Measurements from ENCODE around the gene PAQR4. TPM values are rescaled to one million over a fixed set of nuclear protein-coding genes. Genes with fewer than 3 reads are reported as not detected.

PAQR4 gene
- total and polyA plus RNA-seq, 2 of the 13 experiments (the other 11 are each of a cell fraction or from before 2014, with no cell fraction given): 15.9 to 24.8 TPM

GRCh38 chr16:3007957-3008689, 39.0 kb downstream of the PAQR4 start:
- in situ Hi-C loops (cut with HindIII; ENCODE audit: extremely low pct_ligation_motif_present, low pct_unique_long_range_greater_than_20kb): no loop called here
- Histone ChIP-seq H3K9ac (ENCODE audit: insufficient read depth, low read depth, low read length) (peak overlapping the region; percentile 59), H4K20me1 (ENCODE audit: insufficient read depth, low read length) (no peaks in the 10 kb centered on the region), H3K79me2 (ENCODE audit: insufficient read depth, low read length) (no peaks in the 10 kb centered on the region), H3K27me3 (ENCODE audit: control insufficient read depth in 1 of 2, insufficient read depth in 2 of 2, low read length in 2 of 2) (peaks cover 4 to 16% of the 10 kb centered on the region in 2 experiments; a peak in 4 of 5 replicates), H3K9me3 (ENCODE audit: low read length) (no peaks in the 10 kb centered on the region), H3K4me2 (ENCODE audit: low read depth, low read length) (peak overlapping the region; percentile 68), H3K4me1 (ENCODE audit: insufficient read depth, low read length) (peaks cover 80% of the 10 kb centered on the region), H2AFZ (ENCODE audit: low read length) (no peak overlapping the region), H3K4me3 (replicated peaks in 1 of 3; ENCODE audit: insufficient read depth in 1 of 3, low read depth in 2 of 3, low read length in 3 of 3) (peak overlapping the region in 1 of 3 experiments; percentile 59; a peak in 2 of 6 replicates), H3K27ac (ENCODE audit: extremely low read length, insufficient read depth, low read length) (peak overlapping the region; percentile 84), H3K36me3 (replicated peaks in 1 of 2; ENCODE audit: control insufficient read depth in 1 of 2, insufficient read depth in 2 of 2, low read length in 2 of 2) (no peaks in the 10 kb centered on the region)
- intact Hi-C loops (cut with micrococcal nuclease; ENCODE audit: unreplicated experiment): no loop called here
- ChIA-PET POLR2A (interaction anchor here (0.8 to 14.2 kb wide), 4 partner anchors 15 to 125 kb away, joined by 3 to 750 read pairs (median 4); partner anchors contain the start of genes CLDN6, FLYWCH2, HCFC1R1 and THOC6), CTCF (ENCODE audit: low intra/inter-chr PET ratio, low total read pairs) (no interaction called here)
- TF ChIP-seq GABPA (IDR thresholded peaks at IDR 0.05; ENCODE audit: low read depth, low read length) (no peak), GABPA (CRISPR knock-in tag; IDR thresholded peaks at IDR 0.05; ENCODE audit: low read depth) (peak; percentile 47; the same call in 1 of the 2 replicates), ISL2 (CRISPR knock-in tag; IDR thresholded peaks at IDR 0.05) (no peak), SNAI1 (CRISPR knock-in tag; IDR thresholded peaks at IDR 0.05; ENCODE audit: borderline replicate concordance) (no peak), ZNF652 (CRISPR knock-in tag; IDR thresholded peaks at IDR 0.05; ENCODE audit: borderline replicate concordance, low read depth) (peak; percentile 69), SIN3A (IDR thresholded peaks at IDR 0.05; ENCODE audit: borderline replicate concordance, low read depth, low read length) (0 out of 2 replicates have a peak, but pooled peaks have one; percentile 30), POLR2G (IDR thresholded peaks at IDR 0.05; ENCODE audit: low read depth, low read length) (peak; percentile 16; the same call in 1 of the 2 replicates), KAT7 (CRISPR knock-in tag; IDR thresholded peaks at IDR 0.05; ENCODE audit: borderline replicate concordance) (no peak), ZBTB38 (CRISPR knock-in tag; IDR thresholded peaks at IDR 0.05) (0 out of 2 replicates have a peak, but pooled peaks have one; percentile 17), NCOR1 (IDR thresholded peaks at IDR 0.05; ENCODE audit: borderline replicate concordance, low read length) (no peak), PRPF4 (IDR thresholded peaks at IDR 0.05; ENCODE audit: low read depth, low read length, poor library complexity, severe bottlenecking) (peak; percentile 96), ZBTB21 (CRISPR knock-in tag; IDR thresholded peaks at IDR 0.05) (no peak)
- TF ChIP-seq, protein P1, sequence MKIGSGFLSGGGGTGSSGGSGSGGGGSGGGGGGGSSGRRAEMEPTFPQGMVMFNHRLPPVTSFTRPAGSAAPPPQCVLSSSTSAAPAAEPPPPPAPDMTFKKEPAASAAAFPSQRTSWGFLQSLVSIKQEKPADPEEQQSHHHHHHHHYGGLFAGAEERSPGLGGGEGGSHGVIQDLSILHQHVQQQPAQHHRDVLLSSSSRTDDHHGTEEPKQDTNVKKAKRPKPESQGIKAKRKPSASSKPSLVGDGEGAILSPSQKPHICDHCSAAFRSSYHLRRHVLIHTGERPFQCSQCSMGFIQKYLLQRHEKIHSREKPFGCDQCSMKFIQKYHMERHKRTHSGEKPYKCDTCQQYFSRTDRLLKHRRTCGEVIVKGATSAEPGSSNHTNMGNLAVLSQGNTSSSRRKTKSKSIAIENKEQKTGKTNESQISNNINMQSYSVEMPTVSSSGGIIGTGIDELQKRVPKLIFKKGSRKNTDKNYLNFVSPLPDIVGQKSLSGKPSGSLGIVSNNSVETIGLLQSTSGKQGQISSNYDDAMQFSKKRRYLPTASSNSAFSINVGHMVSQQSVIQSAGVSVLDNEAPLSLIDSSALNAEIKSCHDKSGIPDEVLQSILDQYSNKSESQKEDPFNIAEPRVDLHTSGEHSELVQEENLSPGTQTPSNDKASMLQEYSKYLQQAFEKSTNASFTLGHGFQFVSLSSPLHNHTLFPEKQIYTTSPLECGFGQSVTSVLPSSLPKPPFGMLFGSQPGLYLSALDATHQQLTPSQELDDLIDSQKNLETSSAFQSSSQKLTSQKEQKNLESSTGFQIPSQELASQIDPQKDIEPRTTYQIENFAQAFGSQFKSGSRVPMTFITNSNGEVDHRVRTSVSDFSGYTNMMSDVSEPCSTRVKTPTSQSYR (CRISPR knock-in tag; IDR thresholded peaks at IDR 0.05; ENCODE audit: borderline replicate concordance): peak; percentile 89
- TF ChIP-seq, protein P2, sequence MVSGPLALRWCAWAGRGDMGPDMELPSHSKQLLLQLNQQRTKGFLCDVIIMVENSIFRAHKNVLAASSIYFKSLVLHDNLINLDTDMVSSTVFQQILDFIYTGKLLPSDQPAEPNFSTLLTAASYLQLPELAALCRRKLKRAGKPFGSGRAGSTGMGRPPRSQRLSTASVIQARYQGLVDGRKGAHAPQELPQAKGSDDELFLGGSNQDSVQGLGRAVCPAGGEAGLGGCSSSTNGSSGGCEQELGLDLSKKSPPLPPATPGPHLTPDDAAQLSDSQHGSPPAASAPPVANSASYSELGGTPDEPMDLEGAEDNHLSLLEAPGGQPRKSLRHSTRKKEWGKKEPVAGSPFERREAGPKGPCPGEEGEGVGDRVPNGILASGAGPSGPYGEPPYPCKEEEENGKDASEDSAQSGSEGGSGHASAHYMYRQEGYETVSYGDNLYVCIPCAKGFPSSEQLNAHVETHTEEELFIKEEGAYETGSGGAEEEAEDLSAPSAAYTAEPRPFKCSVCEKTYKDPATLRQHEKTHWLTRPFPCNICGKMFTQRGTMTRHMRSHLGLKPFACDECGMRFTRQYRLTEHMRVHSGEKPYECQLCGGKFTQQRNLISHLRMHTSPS (CRISPR knock-in tag; IDR thresholded peaks at IDR 0.05; ENCODE audit: low read depth): no peak
- TF ChIP-seq, protein P3, sequence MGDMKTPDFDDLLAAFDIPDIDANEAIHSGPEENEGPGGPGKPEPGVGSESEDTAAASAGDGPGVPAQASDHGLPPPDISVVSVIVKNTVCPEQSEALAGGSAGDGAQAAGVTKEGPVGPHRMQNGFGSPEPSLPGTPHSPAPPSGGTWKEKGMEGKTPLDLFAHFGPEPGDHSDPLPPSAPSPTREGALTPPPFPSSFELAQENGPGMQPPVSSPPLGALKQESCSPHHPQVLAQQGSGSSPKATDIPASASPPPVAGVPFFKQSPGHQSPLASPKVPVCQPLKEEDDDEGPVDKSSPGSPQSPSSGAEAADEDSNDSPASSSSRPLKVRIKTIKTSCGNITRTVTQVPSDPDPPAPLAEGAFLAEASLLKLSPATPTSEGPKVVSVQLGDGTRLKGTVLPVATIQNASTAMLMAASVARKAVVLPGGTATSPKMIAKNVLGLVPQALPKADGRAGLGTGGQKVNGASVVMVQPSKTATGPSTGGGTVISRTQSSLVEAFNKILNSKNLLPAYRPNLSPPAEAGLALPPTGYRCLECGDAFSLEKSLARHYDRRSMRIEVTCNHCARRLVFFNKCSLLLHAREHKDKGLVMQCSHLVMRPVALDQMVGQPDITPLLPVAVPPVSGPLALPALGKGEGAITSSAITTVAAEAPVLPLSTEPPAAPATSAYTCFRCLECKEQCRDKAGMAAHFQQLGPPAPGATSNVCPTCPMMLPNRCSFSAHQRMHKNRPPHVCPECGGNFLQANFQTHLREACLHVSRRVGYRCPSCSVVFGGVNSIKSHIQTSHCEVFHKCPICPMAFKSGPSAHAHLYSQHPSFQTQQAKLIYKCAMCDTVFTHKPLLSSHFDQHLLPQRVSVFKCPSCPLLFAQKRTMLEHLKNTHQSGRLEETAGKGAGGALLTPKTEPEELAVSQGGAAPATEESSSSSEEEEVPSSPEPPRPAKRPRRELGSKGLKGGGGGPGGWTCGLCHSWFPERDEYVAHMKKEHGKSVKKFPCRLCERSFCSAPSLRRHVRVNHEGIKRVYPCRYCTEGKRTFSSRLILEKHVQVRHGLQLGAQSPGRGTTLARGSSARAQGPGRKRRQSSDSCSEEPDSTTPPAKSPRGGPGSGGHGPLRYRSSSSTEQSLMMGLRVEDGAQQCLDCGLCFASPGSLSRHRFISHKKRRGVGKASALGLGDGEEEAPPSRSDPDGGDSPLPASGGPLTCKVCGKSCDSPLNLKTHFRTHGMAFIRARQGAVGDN (CRISPR knock-in tag; IDR thresholded peaks at IDR 0.05): peak; percentile 16; the same call in 1 of the 2 replicates
- no TSS peak for BruUV-seq (replicated peaks)
- ATAC-seq: no peak
- no peak for DNase-seq (ENCODE audit: low spot score)
- WGBS (ENCODE audit: low lambda C conversion rate): 59% methylated on average over 10 of the region's 17 CpGs
- no peak for FAIRE-seq
